Endodermal cell (in vitro differentiated cells): ENCODE measurements around the gene MIPEP. TPM values are rescaled to one million over a fixed set of nuclear protein-coding genes. Genes with fewer than 3 reads are reported as not detected.

Experiments used
- DNase-seq: peaks from one replicate; pipeline ENCODE4 v3.0.0-alpha.2; 2017
- H3K27ac ChIP-seq: 2 replicates; pipeline ENCODE4 v1.5.1; 2013; ENCODE audit warnings: mild to moderate bottlenecking, low read depth, low read length, moderate library complexity
- H3K27me3 ChIP-seq: 2 replicates; pipeline ENCODE4 v1.6.1; 2013; ENCODE audit warnings: mild to moderate bottlenecking, low read length, moderate library complexity; ENCODE audit not compliant: insufficient read depth, control insufficient read depth, poor library complexity, severe bottlenecking
- H3K36me3 ChIP-seq: 2 replicates; pipeline ENCODE4 v1.7.0; 2013; ENCODE audit warnings: mild to moderate bottlenecking, low read length, moderate library complexity; ENCODE audit not compliant: control insufficient read depth, insufficient read depth
- H3K4me1 ChIP-seq: one replicate; pipeline ENCODE4 v1.7.0; 2013; ENCODE audit warnings: low read length; ENCODE audit not compliant: control insufficient read depth, insufficient read depth
- H3K4me3 ChIP-seq: 2 replicates; pipeline ENCODE4 v1.5.1; 2013; ENCODE audit warnings: mild to moderate bottlenecking, low read length, moderate library complexity
- H3K9ac ChIP-seq: 2 replicates; pipeline ENCODE4 v1.6.1; 2013; ENCODE audit warnings: mild to moderate bottlenecking, low read length, moderate library complexity; ENCODE audit not compliant: poor library complexity, severe bottlenecking; ENCODE audit errors: extremely low read depth
- H3K9me3 ChIP-seq: 2 replicates; pipeline ENCODE4 v1.6.1; 2013; ENCODE audit warnings: mild to moderate bottlenecking, low read length, moderate library complexity; ENCODE audit not compliant: control insufficient read depth
- H3K27ac Mint-ChIP-seq: 2 replicates; pipeline ENCODE4 v1.8.0; 2020; ENCODE audit warnings: mixed read lengths
- H3K27me3 Mint-ChIP-seq: 2 replicates; pipeline ENCODE4 v1.8.0; 2021; ENCODE audit warnings: mild to moderate bottlenecking, mixed read lengths; ENCODE audit not compliant: insufficient read depth
- H3K36me3 Mint-ChIP-seq: 2 replicates; pipeline ENCODE4 v1.8.0; 2020; ENCODE audit warnings: low read depth, mixed read lengths
- H3K4me1 Mint-ChIP-seq: 2 replicates; pipeline ENCODE4 v1.8.0; 2020; ENCODE audit warnings: mixed read lengths
- H3K4me3 Mint-ChIP-seq: 2 replicates; pipeline ENCODE4 v1.8.0; 2020; ENCODE audit warnings: mild to moderate bottlenecking, moderate library complexity, mixed read lengths
- H3K9me3 Mint-ChIP-seq: 2 replicates; pipeline ENCODE4 v1.8.0; 2020; ENCODE audit warnings: mild to moderate bottlenecking, mixed read lengths
- CTCF ChIP-seq: fragments of 200-600 bp; sonication (generic); conservative IDR thresholded peaks from 2 replicates; pipeline ENCODE4 v1.5.0; 2021; ENCODE audit warnings: antibody characterized with exemption, mild to moderate bottlenecking
- WGBS, 2 experiments: methylation state at CpG; one replicate each; pipeline versions ENCODE4 v1.1.5 to v1.1.7; 2013; ENCODE audit warnings: missing lambda C conversion rate in 2 of 2, mixed read lengths in 1 of 2; ENCODE audit not compliant: insufficient coverage in 1 of 2, insufficient read length in 1 of 2; 5-methylcytosine and 5-hydroxymethylcytosine counted together
- total RNA-seq, 2 donors: library from RNA; stranded (reverse); fragmentation: NEBNext Ultra II Directional in 1 of 2; extraction: Animal tissue kit (Norgen Biotek cat#: 25700) in 1 of 2; gene quantifications; 2 replicates in 1 of 2; 3 replicates in 1 of 2; pipeline ENCODE4 v1.2.1, GENCODE V29; 2021

MIPEP gene
- total RNA-seq, 2 donors from 2014 or later: 23.1 to 23.9 TPM

- H3K4me3 ChIP-seq: no peak overlapping the region
- no peak overlapping the region for H3K27ac Mint-ChIP-seq
- no peaks in the 10 kb centered on the region for H3K4me1 Mint-ChIP-seq
- no peaks in the 10 kb centered on the region for H3K4me1 ChIP-seq
- H3K9me3 ChIP-seq: peaks cover 16% of the 10 kb centered on the region
- no peak for TF ChIP-seq CTCF
- DNase-seq: no peak
- no peak overlapping the region for H3K27ac ChIP-seq
- no peaks in the 10 kb centered on the region for H3K27me3 Mint-ChIP-seq
- no peak overlapping the region for H3K9ac ChIP-seq
- H3K27me3 ChIP-seq: no peaks in the 10 kb centered on the region
- peaks cover 21% of the 10 kb centered on the region for H3K36me3 Mint-ChIP-seq
- H3K9me3 Mint-ChIP-seq: peaks cover 18% of the 10 kb centered on the region
- H3K4me3 Mint-ChIP-seq: no peak overlapping the region
- peaks cover 4% of the 10 kb centered on the region for H3K36me3 ChIP-seq
- 94 to 100% methylated on average over 3 of the region's 3 CpGs for WGBS, 2 experiments
Observed at GRCh38 chr13:23793711-23794110, 95.5 kb downstream of the MIPEP start.

GRCh38 chr13:23792680-23793079 is 96.5 kb downstream of the MIPEP start:
- no peak overlapping the region for H3K9ac ChIP-seq
- no peaks in the 10 kb centered on the region for H3K36me3 ChIP-seq
- Mint-ChIP-seq H3K4me1 (no peaks in the 10 kb centered on the region), H3K27ac (no peak overlapping the region), H3K9me3 (peaks cover 11% of the 10 kb centered on the region), H3K4me3 (no peak overlapping the region), H3K36me3 (peaks cover 14% of the 10 kb centered on the region), H3K27me3 (no peaks in the 10 kb centered on the region)
- 100% methylated on average over 1 of the region's 1 CpG; no CpG with 5 or more reads in 1 of the 2 experiments for WGBS, 2 experiments
- peaks cover 7% of the 10 kb centered on the region for H3K9me3 ChIP-seq
- no peak for TF ChIP-seq CTCF
- no peak overlapping the region for H3K4me3 ChIP-seq
- H3K4me1 ChIP-seq: no peaks in the 10 kb centered on the region
- DNase-seq: no peak
- H3K27ac ChIP-seq: no peak overlapping the region
- no peaks in the 10 kb centered on the region for H3K27me3 ChIP-seq

- Histone ChIP-seq H3K36me3 (no peaks in the 10 kb centered on the region), H3K4me3 (no peak overlapping the region), H3K9me3 (no peaks in the 10 kb centered on the region), H3K4me1 (no peaks in the 10 kb centered on the region), H3K27me3 (no peaks in the 10 kb centered on the region), H3K27ac (no peak overlapping the region), H3K9ac (no peak overlapping the region)
- H3K27ac Mint-ChIP-seq: no peak overlapping the region
- H3K27me3 Mint-ChIP-seq: no peaks in the 10 kb centered on the region
- no peak overlapping the region for H3K4me3 Mint-ChIP-seq
- no peaks in the 10 kb centered on the region for H3K4me1 Mint-ChIP-seq
- H3K9me3 Mint-ChIP-seq: peaks cover under 1% of the 10 kb centered on the region
- H3K36me3 Mint-ChIP-seq: peaks cover 3% of the 10 kb centered on the region
- 93 to 94% methylated on average over 1 to 2 of the region's 2 CpGs for WGBS, 2 experiments
- DNase-seq: no peak
- no peak for TF ChIP-seq CTCF
Observed at GRCh38 chr13:23790577-23791170, 98.5 kb downstream of the MIPEP start.
